Heart left ventricle (tissue), 16 donors: ENCODE results near the gene UTRN. TPM values are rescaled to one million over a fixed set of nuclear protein-coding genes. Genes with fewer than 3 reads are reported as not detected.

ENCODE experiments used
- ATAC-seq, 4 donors: fragments of 200-7000 bp; cut with Tn5 transposase; one replicate each; pipeline ENCODE4 v1.9.1; 2020 to 2022; ENCODE audit warnings: moderate library complexity in 4 of 4, mild to moderate bottlenecking in 3 of 4, moderate number of reproducible peaks in 1 of 4
- DNase-seq, 5 donors: peaks; one replicate each; pipeline ENCODE4 v3.0.0-alpha.2; 2020
- H3K27ac ChIP-seq, 12 donors: fragments of 200-600 bp; sonication (generic) in 4 of 12; one replicate each; pipeline versions ENCODE4 v1.5.0 to v1.8.0; 2016 to 2022; ENCODE audit warnings: mild to moderate bottlenecking in 2 of 12
- H3K27me3 ChIP-seq, 9 donors: fragments of 200-600 bp; sonication (generic) in 2 of 9; one replicate each; pipeline versions ENCODE4 v1.5.1 to v1.8.0; 2016 to 2022; ENCODE audit warnings: mild to moderate bottlenecking in 3 of 9
- H3K36me3 ChIP-seq, 9 donors: fragments of 200-600 bp; sonication (generic) in 2 of 9; one replicate each; pipeline versions ENCODE4 v1.5.0 to v1.8.0; 2018 to 2022; ENCODE audit warnings: mild to moderate bottlenecking in 2 of 9
- H3K4me1 ChIP-seq, 12 donors: fragments of 200-600 bp; sonication (generic) in 4 of 12; one replicate each; pipeline versions ENCODE4 v1.5.0 to v1.8.0; 2016 to 2022; ENCODE audit warnings: mild to moderate bottlenecking in 3 of 12
- H3K4me3 ChIP-seq, 12 donors: fragments of 200-600 bp; sonication (generic) in 4 of 12; one replicate each; pipeline versions ENCODE4 v1.5.0 to v1.8.0; 2017 to 2022; ENCODE audit warnings: mild to moderate bottlenecking in 9 of 12, moderate library complexity in 4 of 12
- H3K9me3 ChIP-seq, 12 donors: fragments of 200-600 bp; sonication (generic) in 4 of 12; one replicate each; pipeline versions ENCODE4 v1.5.0 to v1.8.0; 2016 to 2022; ENCODE audit warnings: mild to moderate bottlenecking in 1 of 12
- POLR2A ChIP-seq, 2 donors: fragments of 450-650 bp; IDR thresholded peaks; one replicate each; pipeline ENCODE4 v1.6.1; 2017; ENCODE audit warnings: antibody characterized with exemption in 2 of 2, mild to moderate bottlenecking in 2 of 2, moderate library complexity in 2 of 2
- whole genome bisulfite sequencing, 4 donors: extraction: QIAGEN DNeasy Blood & Tissue Kit in 2 of 4; methylation state at CpG; one replicate each; pipeline versions ENCODE4 v1.1.5 to v1.1.7; 2013 to 2018; 5-methylcytosine and 5-hydroxymethylcytosine counted together
- intact Hi-C, 10 donors: fragments of 100-400 bp; cut with DNase I; formaldehyde crosslinking; loops; one replicate each; pipeline versions ENCODE4 v1.11.1 to v1.14.2; 2022
- polyA plus RNA-seq, 2 donors: library from polyadenylated mRNA; stranded (reverse); fragments of 200-250 nt; gene quantifications; one replicate each; pipeline ENCODE4 v1.2.3, GENCODE V29; 2013
- total RNA-seq, 9 donors: library from RNA; depleted of rRNA in 2 of 9; stranded (reverse); fragments of >200 nt in 2 of 9; fragmentation: NEBNext Ultra II Directional in 3 of 9; extraction: Animal tissue kit (Norgen Biotek cat#: 25700) in 3 of 9; gene quantifications; one replicate each; pipeline versions ENCODE4 v1.1.0 to v1.2.4, GENCODE V29; 2016 to 2023
- TF ChIP-seq, protein P1 (sequence below), 12 donors: fragments of 200-600 bp; sonication (generic) in 4 of 12; IDR thresholded peaks; one replicate each; pipeline versions ENCODE4 v1.5.0 to v1.8.0; 2018 to 2022; ENCODE audit warnings: antibody characterized with exemption in 12 of 12, mild to moderate bottlenecking in 5 of 12
- donor health status: ischemic (EF 13 %, LVEDD 7.1; RV severe dilation, severe dysfunction).
- donor health status: healthy with polysubstance abuse.
- donor health status: DM: no; HTN: yes; CAD: no.
- donor health status: DM: no; HTN: no; CAD: no.
- donor health status: ischemic (EF 25% LVEDD 6.9; RV normal size, moderate dysfunction).
- donor health status: ischemic (EF 25% LVEDD 5.7; RV mildly dilated, moderate dysfunction).
- donor health status: healthy.
- donor health status: DM: yes; HTN: yes; CAD: no.
- donor health status: ischemic (EF 35%, LVEDD 5.7; RV mildly dilated, moderate dysfunction).
- donor health status: nonischemic (EF 11% LVEDD 7.7; RV severe dilation, severe dysfunction).
- donor health status: DM: yes; HTN: yes; CAD: no.
- donor health status: PGD.
- donor health status: ischemic (EF 29% LVEDD 5.4; RV normal size, mild dysfunction).
- donor health status: nonischemic (EF 23%, LVEDD 6.1; RV moderate dilation, normal function).

UTRN gene
- total and polyA plus RNA-seq, 11 donors, result 13.9 to 129 (median 77.4) TPM

DNA sequence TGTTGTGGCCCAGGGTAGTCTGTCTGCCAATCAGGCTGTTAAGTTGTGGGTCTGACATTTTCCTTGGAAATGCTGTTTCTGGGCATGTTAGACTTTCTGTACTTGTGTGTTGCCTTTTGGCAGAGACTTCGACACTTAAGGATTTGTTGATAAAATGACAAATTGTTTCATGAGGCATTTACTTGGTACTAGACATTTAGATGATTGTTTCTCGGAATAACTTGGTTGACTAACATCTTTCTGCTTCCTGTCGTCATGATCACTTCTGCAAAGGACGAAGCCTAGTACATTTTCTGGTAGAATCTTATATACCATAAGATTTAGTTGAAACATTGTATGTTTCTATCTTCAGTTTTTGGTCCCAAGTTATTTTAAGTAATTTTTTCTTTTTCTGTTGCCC lies 34.1 kb downstream of the UTRN start:
- Histone ChIP-seq H3K36me3 (no peaks in the 10 kb centered on the region), H3K4me3 (no peak overlapping the region), H3K9me3 (no peaks in the 10 kb centered on the region), H3K27ac (peak overlapping the region in 1 of 12 donors; percentile 12), H3K4me1 (peaks cover 9 to 62% (median 37%) of the 10 kb centered on the region in 12 donors), H3K27me3 (no peaks in the 10 kb centered on the region)
- ATAC-seq (no peak), DNase-seq (no peak)
- no peak for TF ChIP-seq POLR2A (IDR thresholded peaks at IDR 0.05)
- TF ChIP-seq, protein P1, sequence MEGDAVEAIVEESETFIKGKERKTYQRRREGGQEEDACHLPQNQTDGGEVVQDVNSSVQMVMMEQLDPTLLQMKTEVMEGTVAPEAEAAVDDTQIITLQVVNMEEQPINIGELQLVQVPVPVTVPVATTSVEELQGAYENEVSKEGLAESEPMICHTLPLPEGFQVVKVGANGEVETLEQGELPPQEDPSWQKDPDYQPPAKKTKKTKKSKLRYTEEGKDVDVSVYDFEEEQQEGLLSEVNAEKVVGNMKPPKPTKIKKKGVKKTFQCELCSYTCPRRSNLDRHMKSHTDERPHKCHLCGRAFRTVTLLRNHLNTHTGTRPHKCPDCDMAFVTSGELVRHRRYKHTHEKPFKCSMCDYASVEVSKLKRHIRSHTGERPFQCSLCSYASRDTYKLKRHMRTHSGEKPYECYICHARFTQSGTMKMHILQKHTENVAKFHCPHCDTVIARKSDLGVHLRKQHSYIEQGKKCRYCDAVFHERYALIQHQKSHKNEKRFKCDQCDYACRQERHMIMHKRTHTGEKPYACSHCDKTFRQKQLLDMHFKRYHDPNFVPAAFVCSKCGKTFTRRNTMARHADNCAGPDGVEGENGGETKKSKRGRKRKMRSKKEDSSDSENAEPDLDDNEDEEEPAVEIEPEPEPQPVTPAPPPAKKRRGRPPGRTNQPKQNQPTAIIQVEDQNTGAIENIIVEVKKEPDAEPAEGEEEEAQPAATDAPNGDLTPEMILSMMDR (IDR thresholded peaks at IDR 0.05), result no peak
- WGBS, 4 donors, result 82 to 86% (median 83%) methylated on average over 4 of the region's 4 CpGs
- intact Hi-C loops, result no loop called here

DNA sequence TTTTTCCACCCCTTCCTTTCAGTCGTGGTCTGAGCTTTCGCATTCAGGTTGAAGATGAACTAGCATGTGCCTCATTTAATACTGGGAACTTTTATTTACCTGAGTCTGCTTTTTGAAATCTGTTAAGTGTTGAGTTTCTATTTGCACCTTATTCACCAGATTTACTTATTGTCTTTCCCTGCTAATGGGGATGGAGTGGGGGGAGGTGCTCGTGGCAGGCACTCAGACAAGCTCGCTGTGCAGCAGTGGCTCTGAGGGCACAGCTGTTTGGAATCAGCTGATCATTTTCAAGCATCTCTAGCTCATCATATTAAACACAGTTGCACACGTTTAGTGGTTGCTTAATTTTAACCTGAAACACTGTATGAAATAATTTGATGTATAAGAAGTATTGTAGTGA lies 35.6 kb downstream of the UTRN start:
- DNase-seq (no peak), ATAC-seq (no peak)
- Histone ChIP-seq H3K4me1 (peaks cover 0 to 57% (median 23%) of the 10 kb centered on the region in 12 donors), H3K4me3 (no peak overlapping the region), H3K9me3 (peaks cover 0 to 5% (median 0%) of the 10 kb centered on the region in 12 donors), H3K36me3 (no peaks in the 10 kb centered on the region), H3K27ac (no peak overlapping the region), H3K27me3 (no peaks in the 10 kb centered on the region)
- WGBS, 4 donors, result 51 to 65% (median 56%) methylated on average over 5 of the region's 5 CpGs
- TF ChIP-seq, protein P1 (IDR thresholded peaks at IDR 0.05), result no peak
- no peak for TF ChIP-seq POLR2A (IDR thresholded peaks at IDR 0.05)
- intact Hi-C loops, result no loop called here

DNA sequence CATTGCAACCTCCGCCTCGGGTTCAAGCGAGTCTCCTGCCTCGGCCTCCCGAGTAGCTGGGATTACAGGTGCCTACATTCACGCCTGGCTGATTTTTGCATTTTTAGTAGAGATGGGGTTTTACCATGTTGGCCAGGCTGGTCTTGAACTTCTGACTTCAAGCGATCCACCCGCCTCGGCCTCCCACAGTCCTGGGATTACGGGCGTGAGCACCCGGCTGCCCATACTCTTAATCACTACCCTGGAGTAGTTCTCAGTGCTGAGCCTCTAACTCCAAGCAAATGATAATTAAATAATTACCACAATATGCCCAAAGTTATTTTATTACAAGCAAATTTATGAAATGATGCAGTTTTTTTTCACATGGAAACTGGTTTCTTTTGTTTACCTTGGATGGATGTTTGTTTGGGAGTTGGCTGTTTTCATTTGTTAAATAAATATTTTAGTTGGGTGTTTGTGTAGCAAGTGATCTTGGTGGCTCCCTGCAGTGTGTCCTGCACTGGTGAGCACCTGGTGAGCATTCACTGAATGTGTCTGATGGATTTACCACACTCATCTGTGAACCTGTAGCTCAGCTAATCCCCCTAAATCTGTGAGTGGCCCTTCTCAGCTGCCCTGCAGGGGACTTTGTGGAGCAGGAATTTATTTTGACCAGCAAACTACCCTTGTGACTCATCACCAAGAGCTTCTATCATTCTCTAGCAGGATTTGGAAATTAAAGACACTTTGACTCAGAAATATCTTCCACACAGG lies 36.9 kb downstream of the UTRN start:
- H3K4me3 ChIP-seq, result no peak overlapping the region
- 95 to 98% (median 97%) methylated on average over 12 of the region's 12 CpGs for WGBS, 4 donors
- intact Hi-C loops, result no loop called here
- DNase-seq (no peak), ATAC-seq (no peak)
- peaks cover 0 to 5% (median 0%) of the 10 kb centered on the region in 12 donors for H3K9me3 ChIP-seq
- TF ChIP-seq, protein P1 (IDR thresholded peaks at IDR 0.05), result no peak
- no peak for TF ChIP-seq POLR2A (IDR thresholded peaks at IDR 0.05)
- H3K27ac ChIP-seq, result no peak overlapping the region
- H3K27me3 ChIP-seq, result no peaks in the 10 kb centered on the region
- peaks cover 0 to 54% (median 24%) of the 10 kb centered on the region in 12 donors for H3K4me1 ChIP-seq
- no peaks in the 10 kb centered on the region for H3K36me3 ChIP-seq

DNA sequence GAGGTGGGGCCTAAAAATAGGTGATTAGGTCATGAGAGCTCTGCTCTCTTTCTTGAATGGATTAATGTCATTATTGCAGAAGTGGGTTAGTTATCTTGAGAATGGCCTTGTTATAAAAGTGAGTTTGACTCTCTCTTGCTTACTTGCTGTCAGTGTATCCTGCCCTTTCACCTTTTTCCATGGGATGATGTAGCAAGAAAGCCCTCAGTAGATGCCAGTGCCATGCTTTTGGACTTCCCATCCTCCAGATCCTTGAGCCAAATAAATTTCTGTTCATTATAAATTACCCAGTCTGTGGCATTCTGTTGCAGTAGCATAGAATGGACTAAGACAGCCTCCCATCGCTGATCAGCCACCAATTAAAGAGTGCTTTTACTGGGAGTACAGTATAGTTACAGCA lies 40.1 kb downstream of the UTRN start:
- H3K27me3 ChIP-seq, result no peaks in the 10 kb centered on the region
- H3K4me3 ChIP-seq, result no peak overlapping the region
- 96 to 100% (median 99%) methylated on average over 1 of the region's 1 CpG for WGBS, 4 donors
- DNase-seq (no peak), ATAC-seq (no peak)
- peaks cover 0 to 67% (median 35%) of the 10 kb centered on the region in 12 donors for H3K4me1 ChIP-seq
- H3K9me3 ChIP-seq, result peaks cover 0 to 5% (median 0%) of the 10 kb centered on the region in 12 donors
- H3K36me3 ChIP-seq, result no peaks in the 10 kb centered on the region
- TF ChIP-seq POLR2A (IDR thresholded peaks at IDR 0.05), result no peak
- TF ChIP-seq, protein P1 (IDR thresholded peaks at IDR 0.05), result no peak
- H3K27ac ChIP-seq, result no peak overlapping the region
- intact Hi-C loops, result no loop called here
